ACC112 (cell line): ENCODE results near the gene FAM120B.
A peak's percentile ranks its signal among the peaks of the same experiment; 100 is the strongest.
"Not testable (repeated sequence)": the region's sequence is repeated elsewhere in the genome, so short reads cannot be mapped to it uniquely, and the experiment has no call there.

Experiments
- H2AFZ ChIP-seq: fragments of 200-600 bp; sonication (generic); one replicate; pipeline ENCODE4 v1.6.0; 2017; ENCODE audit warnings: antibody characterized with exemption, low read length; ENCODE audit not compliant: unreplicated experiment
- H3K27ac ChIP-seq: fragments of 200-600 bp; sonication (generic); 2 replicates; pipeline ENCODE4 v1.5.1; 2014; ENCODE audit warnings: low read depth, mild to moderate bottlenecking, antibody characterized with exemption, low read length, moderate library complexity
- H3K27me3 ChIP-seq: fragments of 200-600 bp; sonication (generic); 2 replicates; pipeline ENCODE4 v1.6.1; 2014; ENCODE audit warnings: mild to moderate bottlenecking, antibody characterized with exemption, low read length, moderate library complexity, mixed read lengths; ENCODE audit not compliant: insufficient read depth
- H3K36me3 ChIP-seq: fragments of 200-600 bp; sonication (generic); 2 replicates; pipeline ENCODE4 v1.6.1; 2016; ENCODE audit warnings: mild to moderate bottlenecking, antibody characterized with exemption, low read length, moderate library complexity, mixed read lengths; ENCODE audit not compliant: insufficient read depth
- H3K4me1 ChIP-seq: fragments of 200-600 bp; sonication (generic); one replicate; pipeline ENCODE4 v1.6.1; 2016; ENCODE audit warnings: low read length, mixed read lengths; ENCODE audit not compliant: insufficient read depth, unreplicated experiment, control insufficient read depth
- H3K4me3 ChIP-seq: fragments of 200-600 bp; sonication (generic); 2 replicates; pipeline ENCODE4 v1.5.1; 2014; ENCODE audit warnings: mild to moderate bottlenecking, low read depth, low read length
- H3K79me2 ChIP-seq: fragments of 200-600 bp; sonication (generic); one replicate; pipeline ENCODE4 v1.6.0; 2016; ENCODE audit warnings: low read length; ENCODE audit not compliant: control insufficient read depth, unreplicated experiment, insufficient read depth

The FAM120B gene

GRCh38 chr6:170307080-170307545 lies 555 bp downstream of the FAM120B start:
- H3K27me3 ChIP-seq: no peaks in the 10 kb centered on the region
- peaks cover 52% of the 10 kb centered on the region for H3K79me2 ChIP-seq
- H3K4me1 ChIP-seq: peaks cover 21% of the 10 kb centered on the region
- H3K4me3 ChIP-seq: peak overlapping the region; percentile 98
- peak overlapping the region; percentile 73 for H2AFZ ChIP-seq
- H3K27ac ChIP-seq: peak overlapping the region; percentile 58; the same call in 1 of the 2 replicates
- no peaks in the 10 kb centered on the region for H3K36me3 ChIP-seq

- Histone ChIP-seq H2AFZ (no peak overlapping the region), H3K27ac (no peak overlapping the region), H3K4me1 (peaks cover 21% of the 10 kb centered on the region), H3K36me3 (no peaks in the 10 kb centered on the region), H3K79me2 (peaks cover 67% of the 10 kb centered on the region), H3K4me3 (peak overlapping the region; percentile 98; the same call in 1 of the 2 replicates), H3K27me3 (no peaks in the 10 kb centered on the region)
Measured at GRCh38 chr6:170308761-170309160, 2.2 kb downstream of the FAM120B start.

GRCh38 chr6:170311696-170312095 lies 5.1 kb downstream of the FAM120B start:
- Histone ChIP-seq H3K36me3 (no peaks in the 10 kb centered on the region), H3K4me1 (peaks cover 17% of the 10 kb centered on the region), H3K4me3 (no peak overlapping the region), H3K27ac (no peak overlapping the region), H2AFZ (no peak overlapping the region), H3K27me3 (no peaks in the 10 kb centered on the region), H3K79me2 (peaks cover 89% of the 10 kb centered on the region)

GRCh38 chr6:170312876-170313275 lies 6.3 kb downstream of the FAM120B start:
- Histone ChIP-seq H3K4me1 (peaks cover 13% of the 10 kb centered on the region), H3K27me3 (no peaks in the 10 kb centered on the region), H3K79me2 (peaks cover 86% of the 10 kb centered on the region), H3K36me3 (peaks cover 9% of the 10 kb centered on the region; the same call in 1 of the 2 replicates), H2AFZ (no peak overlapping the region), H3K4me3 (no peak overlapping the region), H3K27ac (no peak overlapping the region)

- Histone ChIP-seq H3K36me3 (peaks cover 14% of the 10 kb centered on the region), H2AFZ (no peak overlapping the region), H3K4me1 (peaks cover 4% of the 10 kb centered on the region), H3K27ac (no peak overlapping the region), H3K79me2 (peaks cover 78% of the 10 kb centered on the region), H3K27me3 (no peaks in the 10 kb centered on the region), H3K4me3 (no peak overlapping the region)
Measured at GRCh38 chr6:170313716-170314295, 7.2 kb downstream of the FAM120B start.

- peaks cover 14% of the 10 kb centered on the region for H3K36me3 ChIP-seq
- no peaks in the 10 kb centered on the region for H3K4me1 ChIP-seq
- no peak overlapping the region for H3K4me3 ChIP-seq
- H2AFZ ChIP-seq: no peak overlapping the region
- peaks cover 74% of the 10 kb centered on the region for H3K79me2 ChIP-seq
- no peak overlapping the region for H3K27ac ChIP-seq
- H3K27me3 ChIP-seq: no peaks in the 10 kb centered on the region
Measured at GRCh38 chr6:170314983-170315382, 8.4 kb downstream of the FAM120B start.

GRCh38 chr6:170316071-170316470 lies 9.5 kb downstream of the FAM120B start:
- Histone ChIP-seq H3K4me3 (no peak overlapping the region), H3K27ac (no peak overlapping the region), H3K79me2 (peaks cover 67% of the 10 kb centered on the region), H3K27me3 (no peaks in the 10 kb centered on the region), H3K4me1 (no peaks in the 10 kb centered on the region), H3K36me3 (peaks cover 14% of the 10 kb centered on the region), H2AFZ (no peak overlapping the region)

GRCh38 chr6:170317076-170317475 lies 10.5 kb downstream of the FAM120B start:
- no peaks in the 10 kb centered on the region for H3K4me1 ChIP-seq
- peaks cover 17% of the 10 kb centered on the region for H3K36me3 ChIP-seq
- no peaks in the 10 kb centered on the region for H3K27me3 ChIP-seq
- H2AFZ ChIP-seq: no peak overlapping the region
- H3K79me2 ChIP-seq: peaks cover 60% of the 10 kb centered on the region
- no peak overlapping the region for H3K27ac ChIP-seq
- H3K4me3 ChIP-seq: no peak overlapping the region

- Histone ChIP-seq H3K36me3 (peaks cover 19% of the 10 kb centered on the region), H3K4me3 (no peak overlapping the region), H3K79me2 (peaks cover 55% of the 10 kb centered on the region), H3K27me3 (no peaks in the 10 kb centered on the region), H2AFZ (no peak overlapping the region), H3K27ac (no peak overlapping the region), H3K4me1 (no peaks in the 10 kb centered on the region)
Measured at GRCh38 chr6:170317718-170318117, 11.2 kb downstream of the FAM120B start.

GRCh38 chr6:170329321-170329720 lies 22.8 kb downstream of the FAM120B start:
- H3K79me2 ChIP-seq: peaks cover 4% of the 10 kb centered on the region

GRCh38 chr6:170335199-170335598 lies 28.6 kb downstream of the FAM120B start:
- H3K79me2 ChIP-seq: peaks cover 14% of the 10 kb centered on the region
- peaks cover 24% of the 10 kb centered on the region; the same call in 1 of the 2 replicates for H3K36me3 ChIP-seq
- H3K27me3 ChIP-seq, H3K4me1 ChIP-seq, H3K27ac ChIP-seq, H3K4me3 ChIP-seq, H2AFZ ChIP-seq: not testable (repeated sequence)

More at GRCh38 chr6:170329321-170329720, 22.8 kb downstream of the FAM120B start:
- peaks cover 32% of the 10 kb centered on the region for H3K36me3 ChIP-seq
- no peak overlapping the region for H3K4me3 ChIP-seq
- H3K27ac ChIP-seq: no peak overlapping the region
- H2AFZ ChIP-seq: no peak overlapping the region
- H3K4me1 ChIP-seq: no peaks in the 10 kb centered on the region
- H3K27me3 ChIP-seq: no peaks in the 10 kb centered on the region
